ENCODE data around the gene FNDC3B.
"Not testable (repeated sequence)": the region's sequence is repeated elsewhere in the genome, so short reads cannot be mapped to it uniquely, and the experiment has no call there.

The FNDC3B gene

DNA sequence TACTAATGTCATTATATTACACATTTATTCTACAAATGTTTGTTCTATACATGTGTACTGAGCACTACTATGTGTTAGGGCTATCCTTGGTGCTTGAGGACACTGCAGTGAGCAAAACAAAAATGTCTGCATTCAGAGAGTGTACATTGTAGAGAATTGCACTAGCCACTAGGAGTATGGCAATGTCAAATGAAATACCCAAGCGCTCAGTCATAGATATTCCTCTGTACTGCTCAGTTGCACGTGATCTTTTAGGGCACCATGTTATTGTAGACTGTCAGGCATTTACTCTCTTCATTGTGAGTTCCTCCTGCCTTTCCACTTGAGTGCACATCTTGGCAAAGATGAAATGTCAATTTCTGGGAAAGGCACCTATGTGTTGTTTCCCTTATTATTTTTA is 36.8 kb downstream of the FNDC3B start:
- DNase-seq, result no peak

DNA sequence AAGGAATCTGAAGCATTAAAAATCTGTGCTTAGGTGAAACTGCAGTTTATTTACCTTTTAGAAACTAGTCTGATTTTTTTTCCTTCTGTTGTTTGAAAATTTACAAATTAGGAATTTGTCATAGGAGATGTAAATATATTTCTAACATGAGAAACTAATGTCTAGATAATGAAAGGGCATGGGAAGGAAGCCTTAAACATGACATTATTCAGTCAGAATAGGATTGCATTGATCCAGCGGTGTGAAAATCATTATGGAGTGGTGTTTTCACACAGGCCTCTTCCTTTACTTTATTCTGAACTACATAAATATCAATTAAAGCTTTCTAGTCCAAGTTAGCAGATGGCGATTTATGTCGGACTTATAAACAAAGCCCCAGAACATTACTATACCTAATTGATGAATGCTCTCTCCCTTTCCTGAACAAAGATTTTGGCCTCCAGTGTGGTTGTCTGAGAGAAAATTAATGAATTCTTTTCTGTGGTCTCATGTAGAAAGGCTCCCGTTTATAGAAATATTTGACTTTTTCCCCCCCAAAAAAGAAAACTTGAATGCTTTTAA is 37.9 kb downstream of the FNDC3B start:
- no peak for DNase-seq

DNA sequence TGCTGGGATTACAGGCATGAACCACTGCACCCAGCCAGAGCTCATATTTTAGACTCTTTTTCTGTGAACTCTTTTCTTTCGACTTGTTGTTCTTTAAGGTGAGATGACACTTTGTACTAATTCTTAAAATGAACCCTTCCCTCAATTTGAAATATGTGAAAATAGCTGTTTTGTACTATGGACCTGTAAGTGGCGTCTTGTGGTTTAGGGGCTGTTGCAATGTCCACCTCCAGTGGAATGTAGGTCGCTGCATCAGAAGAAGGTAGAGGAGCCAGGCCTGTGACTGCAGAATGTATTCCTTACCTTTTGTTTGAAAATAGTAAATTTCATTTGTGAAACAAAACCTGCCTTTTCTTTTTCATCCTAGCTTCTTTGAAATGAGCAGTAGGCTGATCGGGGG is 38.9 kb downstream of the FNDC3B start:
- DNase-seq, result no peak

DNA sequence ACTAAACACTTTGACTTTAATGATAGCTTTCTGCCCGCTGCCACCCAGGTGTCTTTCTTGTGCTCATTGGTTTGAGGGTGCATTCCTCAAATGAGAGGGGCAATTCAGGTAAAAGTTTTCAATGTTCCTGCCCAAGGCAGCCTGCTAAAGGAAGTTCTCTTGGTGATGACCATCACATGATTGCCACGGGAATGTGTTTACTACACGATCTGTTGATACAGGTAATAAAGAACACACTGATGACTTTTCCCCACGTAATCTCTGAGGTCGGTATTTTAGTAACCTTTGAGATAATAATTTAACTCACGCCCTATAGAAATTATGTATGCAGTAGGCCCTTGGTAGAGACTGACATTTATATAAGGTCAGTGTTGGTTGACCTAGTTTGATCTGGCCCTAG is 39.3 kb downstream of the FNDC3B start:
- DNase-seq, result no peak

DNA sequence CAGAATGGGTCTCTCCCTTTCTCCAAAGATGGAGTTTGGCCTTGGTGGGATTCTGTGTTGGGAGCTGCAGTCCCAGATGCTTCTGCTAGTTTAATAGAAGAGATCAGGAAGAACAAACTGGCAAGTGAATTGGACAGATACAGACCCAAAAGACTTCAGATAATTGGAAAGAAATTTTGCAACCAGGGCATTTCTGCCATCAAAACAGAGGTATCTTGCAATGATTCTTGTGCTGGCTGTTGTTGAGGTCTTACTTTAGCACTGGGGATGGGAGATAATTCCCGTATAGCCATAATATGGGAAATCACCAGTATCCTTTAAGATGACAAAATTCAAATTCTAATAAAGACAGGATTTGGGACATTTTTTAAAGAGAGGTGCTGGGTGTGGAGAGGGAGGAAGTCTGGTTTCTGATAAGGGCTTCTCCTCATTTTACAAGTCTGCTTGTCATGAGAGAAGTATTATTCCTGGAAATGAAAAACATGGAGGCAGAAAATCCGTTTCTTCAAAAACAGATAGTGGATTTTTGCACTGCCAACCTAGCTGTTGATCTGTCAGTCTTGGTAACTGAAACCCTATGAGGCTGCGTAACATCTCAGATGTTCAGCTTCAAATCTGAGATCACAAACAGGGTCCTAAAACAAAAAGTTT is 40.1 kb downstream of the FNDC3B start:
- DNase-seq, result no peak

DNA sequence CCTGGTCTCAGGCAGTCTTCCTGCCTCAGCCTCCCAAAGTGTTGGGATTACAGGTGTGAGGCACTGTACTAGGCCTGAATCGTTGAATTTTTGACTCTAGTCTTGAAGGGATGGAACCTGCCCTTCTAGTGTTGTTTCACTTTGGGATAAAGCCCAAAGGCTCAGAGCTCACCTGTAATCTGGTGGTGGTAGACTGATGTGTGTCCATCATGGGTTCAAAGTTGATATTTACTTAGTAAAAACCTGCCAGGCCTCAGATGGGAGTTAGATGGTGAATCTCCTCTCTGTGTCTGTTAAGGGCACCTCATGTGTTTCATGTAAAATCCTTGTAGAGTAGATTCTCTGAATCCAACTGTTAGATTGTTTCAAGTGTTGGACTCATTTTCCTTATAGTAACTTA is 41.1 kb downstream of the FNDC3B start:
- DNase-seq, result no peak

DNA sequence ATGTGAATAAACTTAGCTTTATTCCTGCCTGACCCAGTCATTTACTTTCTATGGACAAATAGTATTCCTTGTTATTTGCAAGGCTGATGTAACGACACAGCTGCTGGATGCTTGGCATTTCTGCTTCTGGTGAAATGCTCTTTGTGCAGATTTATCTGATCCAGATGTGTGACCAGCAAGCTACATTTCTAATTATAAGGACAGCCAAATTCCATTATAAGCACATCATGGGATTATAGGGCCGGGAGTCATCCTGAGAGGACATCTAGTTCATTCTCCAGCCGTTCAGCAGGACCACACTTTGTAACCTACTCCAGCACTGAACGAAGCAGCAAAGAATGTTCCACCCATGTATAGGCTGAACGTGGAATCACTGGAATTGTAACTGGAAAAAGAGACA is 42.9 kb downstream of the FNDC3B start:
- DNase-seq, result no peak

DNA sequence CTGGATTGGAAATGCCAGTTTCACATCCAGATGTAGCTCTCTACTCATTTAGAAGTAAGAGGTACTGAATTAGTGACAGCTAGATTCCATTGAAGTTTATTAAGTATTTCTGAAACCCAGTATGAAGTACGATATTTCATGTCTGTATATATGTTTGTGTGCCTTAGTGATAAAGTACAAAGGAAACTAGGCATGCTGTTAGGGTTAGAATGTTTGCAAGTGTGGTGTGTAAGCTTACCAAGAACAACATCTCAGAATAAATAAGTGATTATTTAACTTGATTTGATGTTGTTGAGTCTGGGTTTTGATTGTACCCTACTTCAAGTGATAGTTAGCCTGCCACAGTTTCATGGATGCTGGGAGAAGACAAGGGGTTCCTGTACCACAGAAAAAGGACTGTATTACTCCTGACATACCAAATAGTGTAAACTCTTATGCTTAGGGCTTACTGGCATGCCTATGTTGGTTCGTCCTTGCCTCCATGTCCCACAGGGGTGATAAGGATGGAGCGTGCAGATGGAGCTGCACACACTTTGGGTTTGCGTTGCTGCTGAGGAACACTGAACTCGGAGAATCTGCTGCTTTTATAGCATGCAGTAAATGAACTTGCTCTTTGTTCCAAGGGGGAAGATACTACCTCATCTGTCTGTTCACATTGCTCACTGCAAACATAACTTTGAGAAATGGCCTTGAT is 43.6 kb downstream of the FNDC3B start:
- DNase-seq, result no peak

DNA sequence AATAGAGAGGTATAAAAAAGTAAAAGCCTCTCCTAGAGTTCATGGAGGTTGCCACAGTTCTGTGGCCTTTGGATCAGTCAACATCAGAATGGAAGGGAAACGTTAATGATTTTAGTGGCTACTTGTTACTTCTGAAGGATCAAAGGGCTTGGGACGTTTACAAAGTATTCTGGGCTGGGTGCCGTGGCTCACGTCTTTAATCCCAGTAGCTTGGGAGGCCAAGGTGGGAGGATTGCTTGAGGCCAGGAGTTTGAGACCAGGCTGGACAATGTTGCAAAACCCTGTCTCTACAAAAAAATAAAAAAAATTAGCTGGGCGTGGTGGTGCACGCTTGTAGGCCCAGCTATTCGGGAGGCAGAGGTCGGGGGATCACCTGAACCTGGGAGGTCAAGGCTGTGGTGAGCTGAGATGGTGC is 44.6 kb downstream of the FNDC3B start:
- DNase-seq, result no peak

DNA sequence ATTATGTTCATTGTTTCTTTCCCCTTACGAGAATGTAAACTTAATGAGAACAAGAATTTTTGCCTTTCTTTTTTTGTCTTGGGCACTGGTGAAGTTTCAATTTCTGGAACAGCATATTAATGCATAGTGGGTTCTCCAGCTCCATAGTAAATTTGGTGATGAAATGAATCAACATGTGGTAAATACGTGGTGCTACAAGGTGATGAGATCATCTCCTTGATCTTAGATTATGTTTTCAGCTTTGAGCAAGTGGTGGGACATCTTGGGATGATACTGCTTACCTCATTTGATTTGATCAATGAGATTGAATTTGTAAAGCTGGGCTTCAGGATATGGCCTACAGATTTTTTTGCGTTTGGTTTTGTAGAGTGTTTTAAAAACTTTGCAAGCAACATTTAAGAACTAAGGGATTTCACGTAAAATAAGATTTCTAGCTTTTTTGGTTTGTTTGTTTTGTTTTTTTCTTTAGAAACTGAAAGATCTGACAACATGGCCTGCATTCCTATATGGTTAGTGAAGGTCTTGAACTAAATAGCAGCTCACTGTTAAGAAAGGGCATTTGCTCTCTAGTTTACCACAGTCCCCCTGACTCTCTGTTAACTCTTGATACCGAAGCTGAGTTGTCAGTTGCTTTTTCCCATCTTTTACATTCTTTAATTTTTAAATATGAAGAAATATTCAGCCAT is 45.6 kb downstream of the FNDC3B start:
- DNase-seq, result no peak

DNA sequence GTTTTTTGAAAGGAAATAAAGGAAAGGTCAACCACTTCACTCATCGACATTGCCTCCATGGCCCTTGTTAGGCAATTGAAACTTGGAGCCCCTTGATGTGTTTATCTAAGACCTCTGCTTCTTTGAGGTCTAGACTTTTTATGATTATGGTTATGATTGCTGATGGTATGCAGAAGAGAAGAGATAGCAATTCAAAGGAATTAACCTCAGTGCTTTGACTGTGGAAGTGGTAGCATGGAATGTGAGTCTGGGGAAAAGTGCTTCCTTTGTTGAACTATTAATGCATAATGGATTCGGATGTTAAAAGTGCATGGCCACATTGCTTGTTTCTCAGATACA is 46.1 kb downstream of the FNDC3B start:
- DNase-seq, result no peak

DNA sequence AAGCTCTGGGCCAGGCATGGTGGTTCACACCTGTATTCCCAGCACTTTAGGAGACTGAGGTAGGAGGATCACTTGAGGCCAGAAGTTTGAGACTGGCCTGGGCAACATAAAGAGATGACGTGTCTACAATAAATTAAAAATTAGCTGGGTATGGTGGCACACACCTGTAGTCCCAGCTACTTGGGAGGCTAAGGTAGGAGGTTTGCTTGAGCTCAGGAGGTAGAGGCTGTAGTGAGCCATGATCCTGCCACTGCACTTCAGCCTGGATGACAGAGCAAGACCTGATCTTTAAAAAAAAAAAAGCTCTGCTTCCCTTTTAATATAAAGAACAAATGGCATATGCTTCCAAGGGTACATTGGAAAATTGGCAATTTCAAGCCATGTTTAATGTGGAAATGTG is 46.7 kb downstream of the FNDC3B start:
- DNase-seq, result no peak

DNA sequence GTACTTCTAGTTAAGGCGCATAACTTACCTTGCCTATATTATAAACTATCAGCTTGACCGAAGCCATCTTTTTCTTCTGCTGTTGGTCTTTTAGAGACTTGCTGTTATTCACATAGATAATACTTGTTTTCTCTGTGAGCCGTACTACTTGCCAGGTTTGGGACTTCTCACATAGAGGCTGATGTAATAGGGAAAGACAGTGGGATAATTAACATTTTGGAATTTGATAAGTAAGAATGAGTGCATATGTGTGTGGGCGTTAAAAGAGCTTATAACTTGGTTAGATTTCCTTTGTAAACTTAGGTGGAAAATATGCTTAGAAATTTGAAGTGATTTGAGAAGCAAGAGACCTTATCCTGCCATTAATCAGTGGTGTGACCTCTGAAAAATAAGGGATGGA is 47.8 kb downstream of the FNDC3B start:
- no peak for DNase-seq

DNA sequence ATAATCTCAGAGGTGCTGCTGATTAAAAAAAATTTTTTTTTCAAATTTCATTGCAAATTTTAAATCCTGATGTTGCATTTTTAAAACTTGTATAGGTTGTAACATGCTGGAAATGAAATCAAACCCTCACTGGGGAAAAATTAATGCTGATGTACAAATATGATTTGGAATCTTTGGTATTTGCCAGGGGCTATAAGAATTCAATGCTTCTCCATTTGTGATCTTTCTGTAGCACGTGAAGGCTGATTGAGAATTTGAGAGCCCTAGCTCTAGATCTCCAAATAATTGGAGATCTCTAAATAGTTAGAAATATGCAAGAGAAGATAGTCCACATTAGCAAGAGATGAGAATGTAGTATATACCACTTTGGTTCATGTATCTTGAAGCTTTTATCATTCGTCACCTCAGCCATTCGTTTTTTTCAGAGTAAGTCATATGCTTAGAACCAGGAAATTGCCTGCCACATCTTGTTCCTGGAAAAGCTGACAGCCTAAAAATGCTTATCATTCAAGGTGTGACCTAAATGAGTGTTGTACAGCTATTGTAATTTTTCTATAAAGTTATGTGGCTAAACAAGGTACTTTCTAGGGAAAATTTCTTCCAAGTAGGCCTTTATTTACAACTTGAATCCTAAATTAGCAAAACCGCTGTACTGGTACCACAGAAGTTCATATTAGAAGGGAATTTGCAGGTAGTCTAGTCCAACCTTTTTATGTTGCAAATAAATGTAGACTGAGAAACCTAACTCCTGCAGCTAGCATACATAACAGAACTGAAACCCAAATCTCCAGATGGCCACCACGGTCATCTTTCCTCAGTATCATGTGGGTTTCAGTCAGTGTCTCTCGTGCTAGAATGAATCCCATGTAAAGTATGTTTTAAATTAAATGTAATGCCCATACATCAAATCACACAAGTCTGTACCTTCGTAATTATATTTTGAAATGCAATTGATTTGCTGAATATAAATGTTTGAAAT is 48.5 kb downstream of the FNDC3B start:
- no peak for DNase-seq

DNA sequence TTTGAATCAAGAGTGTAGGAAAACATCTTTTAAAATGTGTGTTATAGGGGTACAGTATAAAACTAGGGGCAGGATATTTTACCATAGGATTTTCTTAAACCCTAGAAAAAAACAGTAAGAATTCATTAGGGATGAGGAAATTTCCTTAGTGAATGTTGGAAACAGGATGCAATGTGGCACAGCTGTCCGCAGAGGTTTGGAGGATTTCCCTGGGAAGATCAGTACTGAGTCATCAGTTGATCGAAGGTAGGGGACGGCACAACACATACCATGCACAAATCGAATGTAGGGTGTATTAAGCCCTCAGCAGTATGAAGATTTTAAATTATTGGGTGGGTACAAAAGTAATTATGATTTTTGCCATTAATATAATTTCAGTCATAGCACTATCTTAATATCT is 49.9 kb downstream of the FNDC3B start:
- no peak for DNase-seq

DNA sequence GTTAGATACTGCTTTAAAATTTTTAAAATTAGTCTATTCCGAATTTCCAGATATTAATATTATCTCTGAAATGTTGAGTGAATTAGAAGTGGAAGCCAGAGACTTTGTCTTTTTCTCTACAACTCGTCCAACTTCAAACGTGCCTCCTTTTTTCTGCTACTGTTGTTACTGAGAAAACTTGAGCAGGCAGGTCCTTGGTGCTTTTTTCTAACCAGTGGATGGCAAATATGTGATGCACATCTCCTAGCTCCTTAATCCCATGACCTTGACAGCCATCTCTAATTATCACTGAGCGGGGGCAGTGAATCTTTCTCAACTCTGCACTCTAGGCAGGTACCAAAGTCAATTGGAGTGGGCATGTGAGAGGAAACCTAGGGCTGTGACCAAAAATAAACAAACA is 50.7 kb downstream of the FNDC3B start:
- no peak for DNase-seq

DNA sequence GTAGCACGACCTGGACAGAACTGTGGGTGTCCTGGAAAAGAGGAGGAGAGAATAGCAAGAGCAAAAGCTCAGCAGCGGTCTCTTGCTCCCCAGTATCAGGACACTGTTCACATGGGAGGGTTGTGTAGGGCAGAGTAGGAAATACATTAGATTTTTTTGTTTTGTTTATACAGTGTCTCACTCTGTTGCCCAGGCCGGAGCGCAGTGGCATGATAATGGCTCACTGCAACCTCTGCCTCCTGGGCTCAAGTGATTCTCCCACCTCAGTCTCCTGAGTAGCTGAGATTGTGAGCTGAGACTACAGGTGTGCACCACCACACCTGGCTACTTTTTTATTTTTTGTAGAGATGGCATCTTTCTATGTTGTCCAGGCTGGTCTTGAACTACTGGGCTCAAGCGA is 53.3 kb downstream of the FNDC3B start:
- no peak for DNase-seq

DNA sequence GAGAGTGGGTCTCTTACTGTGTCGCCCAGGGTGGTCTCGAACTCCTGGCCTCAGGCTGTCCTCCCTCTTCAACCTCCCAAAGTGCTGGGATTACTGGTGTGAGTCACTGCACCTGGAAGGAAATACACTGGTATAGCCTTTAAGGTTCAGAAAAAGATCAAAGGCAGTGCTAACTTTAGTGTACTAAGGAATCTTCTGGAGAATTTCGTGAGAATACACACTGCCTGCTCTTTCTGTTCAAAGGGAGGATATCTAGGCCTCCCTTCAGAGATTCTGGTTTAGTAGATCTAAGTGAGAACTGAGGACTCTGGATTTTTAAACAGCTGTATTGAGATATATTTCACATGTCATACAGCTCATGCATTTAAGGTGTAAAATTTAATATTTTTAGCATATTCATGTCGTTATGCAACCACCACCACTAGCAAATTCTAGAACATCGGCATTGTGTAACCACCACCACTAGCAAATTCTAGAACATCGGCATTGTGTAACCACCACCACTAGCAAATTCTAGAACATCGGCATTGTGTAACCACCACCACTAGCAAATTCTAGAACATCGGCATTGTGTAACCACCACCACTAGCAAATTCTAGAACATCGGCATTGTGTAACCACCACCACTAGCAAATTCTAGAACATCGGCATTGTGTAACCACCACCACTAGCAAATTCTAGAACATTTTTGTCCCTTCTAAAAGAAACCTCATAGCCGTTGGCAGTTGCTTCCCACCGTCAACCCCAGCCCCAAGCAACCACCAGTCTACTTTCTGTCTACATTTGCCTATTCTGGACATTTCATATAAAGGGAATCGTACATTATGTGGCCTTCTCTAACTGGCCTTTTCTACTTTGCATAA is 54.4 kb downstream of the FNDC3B start:
- DNase-seq, result not testable (repeated sequence)

DNA sequence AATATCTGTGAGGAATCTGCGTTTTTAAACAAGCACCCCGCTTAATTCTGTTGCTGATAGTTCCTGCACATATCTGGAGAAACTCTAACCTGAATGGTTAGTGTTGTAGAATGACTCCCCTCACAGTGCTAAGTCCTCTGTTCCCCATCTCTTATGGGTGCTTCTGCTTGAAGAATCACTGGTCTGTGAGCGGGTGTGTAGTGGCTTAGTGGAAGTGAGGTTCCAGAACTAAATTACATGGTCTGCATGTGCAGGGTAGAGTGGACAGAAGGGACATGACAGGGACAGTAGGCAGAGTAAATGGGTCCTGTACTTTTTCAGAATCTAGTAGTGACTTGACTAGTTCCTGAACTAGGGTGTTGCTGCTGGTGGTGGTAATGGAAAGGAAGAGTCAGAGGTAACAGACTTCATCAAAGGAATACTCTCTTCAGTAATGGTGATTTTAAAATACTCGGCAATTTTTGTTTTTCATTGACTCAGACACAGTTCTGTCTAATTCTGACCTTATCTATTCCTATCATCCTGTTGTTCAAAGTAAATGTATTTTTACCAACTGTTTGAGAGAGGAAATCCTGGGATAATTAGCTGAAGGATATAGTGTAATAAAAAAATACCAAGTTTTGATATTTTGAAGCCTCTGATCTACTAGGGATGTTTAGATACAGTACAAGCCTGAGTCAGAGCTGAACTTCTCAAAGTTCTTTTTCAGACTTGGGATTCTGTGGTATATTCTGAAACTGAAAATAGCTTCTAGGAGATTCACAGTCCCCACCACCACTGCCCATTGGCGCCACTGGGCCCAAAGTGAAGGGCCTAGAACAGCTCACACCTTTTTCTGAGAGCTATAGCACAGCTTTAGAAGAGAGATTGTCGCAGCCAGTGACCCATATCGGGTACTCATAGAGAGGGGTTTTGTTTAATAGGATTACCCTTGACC is 55.5 kb downstream of the FNDC3B start:
- DNase-seq, result no peak

DNA sequence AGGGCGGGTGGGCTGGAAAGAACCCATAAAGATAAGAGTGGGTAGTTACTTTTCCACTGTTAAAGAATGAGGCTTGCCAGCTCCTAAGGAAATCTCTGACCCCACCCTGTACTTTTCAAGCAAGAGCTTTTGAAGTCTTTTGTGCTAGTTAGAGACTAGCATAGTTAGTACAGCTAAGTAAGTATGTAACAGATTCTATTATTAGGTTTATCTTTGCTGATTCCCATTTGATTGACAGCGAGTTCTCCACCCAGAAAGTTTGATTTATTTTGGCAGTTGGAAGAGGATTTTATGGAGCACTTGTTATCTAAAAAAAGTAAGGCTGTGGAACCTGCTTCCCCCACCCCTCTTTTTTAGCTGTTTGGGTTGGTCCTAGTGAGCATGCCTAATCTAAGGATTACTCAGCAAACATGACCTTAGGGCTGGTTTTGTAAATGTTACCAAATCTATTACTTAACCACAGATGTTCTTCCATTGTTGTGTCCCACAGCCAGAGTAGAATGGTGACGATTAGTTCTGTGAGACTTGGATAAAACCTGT is 57.6 kb downstream of the FNDC3B start:
- peak; percentile 60 to 64 for DNase-seq
